Suprapubic skin (tissue), 4 donors: ENCODE data around the gene TLCD5. TPM values are rescaled to one million over a fixed set of nuclear protein-coding genes. Genes with fewer than 3 reads are reported as not detected.
A peak's percentile ranks its signal among the peaks of the same experiment; 100 is the strongest.

Experiments used
- DNase-seq, 2 donors: peaks; one replicate each; pipeline ENCODE4 v3.0.0-alpha.2; 2019; ENCODE audit warnings: low spot score in 2 of 2
- H3K27ac ChIP-seq: fragments of 200-600 bp; sonication (generic); one replicate; pipeline ENCODE4 v1.5.1; 2019
- H3K27me3 ChIP-seq: fragments of 200-600 bp; sonication (generic); one replicate; pipeline ENCODE4 v1.5.1; 2019
- H3K36me3 ChIP-seq: fragments of 200-600 bp; sonication (generic); one replicate; pipeline ENCODE4 v1.5.1; 2019
- H3K4me1 ChIP-seq: fragments of 200-600 bp; sonication (generic); one replicate; pipeline ENCODE4 v1.5.1; 2019
- H3K4me3 ChIP-seq: fragments of 200-600 bp; sonication (generic); one replicate; pipeline ENCODE4 v1.5.1; 2019; ENCODE audit warnings: mild to moderate bottlenecking
- H3K9me3 ChIP-seq: fragments of 200-600 bp; sonication (generic); one replicate; pipeline ENCODE4 v1.5.1; 2019
- CTCF ChIP-seq, 2 donors: fragments of 200-600 bp in 1 of 2; fragments of 450-650 bp in 1 of 2; sonication (generic) in 1 of 2; IDR thresholded peaks; one replicate each; pipeline ENCODE4 v1.5.1; 2016 to 2019; ENCODE audit warnings: antibody characterized with exemption in 2 of 2, mild to moderate bottlenecking in 1 of 2, moderate library complexity in 1 of 2
- EP300 ChIP-seq: sonication (generic); formaldehyde crosslinking; IDR thresholded peaks from one replicate; pipeline ENCODE4 v1.6.1; 2017; ENCODE audit warnings: antibody characterized with exemption
- POLR2A ChIP-seq, 2 donors: fragments of 450-650 bp; IDR thresholded peaks; one replicate each; pipeline ENCODE4 v1.6.1; 2017; ENCODE audit warnings: antibody characterized with exemption in 2 of 2, mild to moderate bottlenecking in 2 of 2, moderate library complexity in 2 of 2
- POLR2AphosphoS5 ChIP-seq, 3 donors: sonication (generic); formaldehyde crosslinking; IDR thresholded peaks; one replicate each; pipeline ENCODE4 v1.6.1; 2017; ENCODE audit warnings: antibody characterized with exemption in 3 of 3
- WGBS: methylation state at CpG from one replicate; pipeline ENCODE4 v1.1.5; 2018; 5-methylcytosine and 5-hydroxymethylcytosine counted together
- total RNA-seq, 4 donors: library from RNA; depleted of rRNA; stranded (reverse); fragments of >200 nt; gene quantifications; one replicate each; pipeline ENCODE4 v1.1.0, GENCODE V29; 2016

The TLCD5 gene
- total RNA-seq, 4 donors from 2014 or later: 0.83 to 2.3 (median 1.5) TPM

DNA sequence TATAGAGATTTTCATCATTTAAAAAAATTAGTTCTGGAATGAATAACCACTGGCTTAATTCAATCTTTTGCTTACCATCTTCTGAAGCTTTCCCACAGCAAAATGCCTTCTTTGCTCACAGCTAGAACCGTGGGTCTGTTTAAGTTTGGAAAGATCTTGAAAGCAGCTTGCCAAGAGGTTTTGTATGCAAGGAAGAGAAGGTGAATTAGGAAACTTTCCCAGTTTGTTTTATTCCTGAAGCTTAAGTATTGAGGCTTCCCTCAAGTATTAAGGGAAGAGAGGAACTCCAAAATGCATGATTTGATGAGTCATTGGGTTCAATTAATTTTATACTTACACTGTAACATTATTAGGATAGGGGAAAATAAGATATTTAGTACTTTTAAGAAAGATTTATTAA is 9.2 kb downstream of the TLCD5 start:
- H3K27ac ChIP-seq: no peak overlapping the region
- WGBS: 19% methylated on average over 1 of the region's 1 CpG
- no peak for TF ChIP-seq POLR2AphosphoS5 (IDR thresholded peaks at IDR 0.05)
- TF ChIP-seq CTCF (IDR thresholded peaks at IDR 0.05): no peak
- no peak for TF ChIP-seq POLR2A (IDR thresholded peaks at IDR 0.05)
- TF ChIP-seq EP300: no peak
- H3K36me3 ChIP-seq: peaks cover 6% of the 10 kb centered on the region
- no peak overlapping the region for H3K4me3 ChIP-seq
- no peaks in the 10 kb centered on the region for H3K27me3 ChIP-seq
- H3K4me1 ChIP-seq: peaks cover 41% of the 10 kb centered on the region
- DNase-seq: no peak
- H3K9me3 ChIP-seq: no peaks in the 10 kb centered on the region

- H3K36me3 ChIP-seq: peaks cover 6% of the 10 kb centered on the region
- H3K9me3 ChIP-seq: no peaks in the 10 kb centered on the region
- WGBS: 0% methylated on average over 8 of the region's 8 CpGs
- DNase-seq: peak in 1 of 2 donors; percentile 80
- H3K27ac ChIP-seq: peak overlapping the region; percentile 99
- peak overlapping the region; percentile 86 for H3K4me3 ChIP-seq
- no peaks in the 10 kb centered on the region for H3K27me3 ChIP-seq
- TF ChIP-seq POLR2A (IDR thresholded peaks at IDR 0.05): peak in 1 of 2 donors; percentile 36
- TF ChIP-seq CTCF (IDR thresholded peaks at IDR 0.05): peak; percentile 36 to 62
- no peak for TF ChIP-seq EP300
- peak in 2 of 3 donors; percentile 50 to 85 for TF ChIP-seq POLR2AphosphoS5 (IDR thresholded peaks at IDR 0.05)
- H3K4me1 ChIP-seq: peaks cover 45% of the 10 kb centered on the region
These were observed 9.9 kb downstream of the TLCD5 start for GRCh38 chr11:120334894-120335462.

DNA sequence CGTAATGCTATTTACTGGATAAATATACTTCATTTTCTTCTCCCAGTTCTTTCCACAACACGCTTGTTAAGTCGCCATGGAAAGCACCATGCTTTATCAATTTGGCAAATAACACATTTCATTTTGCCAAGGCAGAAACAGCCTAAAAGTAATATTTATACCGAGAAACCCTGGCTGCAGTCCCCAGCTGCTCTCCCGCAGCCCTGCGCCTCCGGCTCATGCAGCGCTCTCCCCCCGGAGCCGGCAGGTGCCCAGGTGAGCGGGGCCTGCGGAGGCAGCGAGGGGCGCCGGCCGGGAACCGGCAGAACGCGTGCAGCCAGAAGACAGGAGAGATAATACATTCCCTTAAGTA is 10.4 kb downstream of the TLCD5 start:
- Histone ChIP-seq H3K9me3 (no peaks in the 10 kb centered on the region), H3K27me3 (no peaks in the 10 kb centered on the region), H3K36me3 (peaks cover under 1% of the 10 kb centered on the region), H3K4me1 (peaks cover 51% of the 10 kb centered on the region), H3K27ac (peak overlapping the region; percentile 99), H3K4me3 (peak overlapping the region; percentile 86)
- DNase-seq: no peak
- no peak for TF ChIP-seq EP300
- no peak for TF ChIP-seq CTCF (IDR thresholded peaks at IDR 0.05)
- no peak for TF ChIP-seq POLR2A (IDR thresholded peaks at IDR 0.05)
- TF ChIP-seq POLR2AphosphoS5 (IDR thresholded peaks at IDR 0.05): no peak
- under 1% methylated on average over 19 of the region's 19 CpGs for WGBS

DNA sequence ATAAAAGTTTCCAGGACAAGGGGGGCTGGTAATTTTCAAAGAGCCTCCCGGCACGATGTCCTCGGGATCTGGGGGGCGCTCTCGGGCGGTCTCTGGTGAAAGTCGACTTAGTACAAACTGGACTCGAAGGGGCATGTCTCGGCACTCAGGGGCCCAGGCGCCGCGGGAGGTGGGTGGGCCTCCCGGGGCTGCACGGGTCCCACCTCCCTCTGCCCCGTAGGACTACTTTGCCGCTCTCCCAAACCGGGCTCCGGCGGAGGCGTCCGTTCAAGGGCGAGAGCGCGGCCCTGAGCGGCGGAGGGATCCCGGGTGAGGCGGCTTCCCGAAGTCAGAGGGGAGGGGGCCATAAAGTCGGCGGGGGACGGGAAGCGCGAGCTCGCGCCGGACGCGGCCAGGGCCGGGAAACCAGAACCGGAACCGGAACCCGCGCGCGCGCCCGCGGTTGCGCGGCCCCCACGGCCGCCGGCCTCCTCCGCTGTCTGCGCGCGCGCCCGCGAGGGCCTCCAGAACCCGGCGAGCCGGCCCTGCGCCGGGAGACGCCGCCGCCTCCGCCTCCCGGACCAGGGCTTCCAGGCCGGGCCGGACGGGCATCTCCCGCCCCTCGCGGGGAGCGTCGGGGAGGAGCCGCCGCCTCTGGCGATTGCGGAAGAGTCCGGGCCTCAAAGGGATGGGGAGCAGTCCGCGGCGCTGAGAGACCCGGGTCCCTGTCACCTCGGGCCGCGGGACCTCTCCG is 11.0 kb downstream of the TLCD5 start, which contains the start of gene ARHGEF12:
Gene ARHGEF12 (plus strand): TSS at position 506 of the 733 bp plus-strand sequence. CDS start 831 bp downstream, outside the sequence.
- DNase-seq: peak; percentile 96 to 97
- Histone ChIP-seq H3K36me3 (no peaks in the 10 kb centered on the region), H3K4me3 (peak within 1 kb of the TSS; percentile 86), H3K9me3 (no peaks in the 10 kb centered on the region), H3K4me1 (peaks cover 56% of the 10 kb centered on the region), H3K27me3 (no peaks in the 10 kb centered on the region), H3K27ac (peak within 1 kb of the TSS; percentile 99)
- WGBS: 0% methylated on average over 7 of the region's 92 CpGs
- peak in 1 of 3 donors; percentile 92 for TF ChIP-seq POLR2AphosphoS5 (IDR thresholded peaks at IDR 0.05)
- TF ChIP-seq POLR2A (IDR thresholded peaks at IDR 0.05): peak; percentile 61 to 82
- TF ChIP-seq CTCF (IDR thresholded peaks at IDR 0.05): no peak

DNA sequence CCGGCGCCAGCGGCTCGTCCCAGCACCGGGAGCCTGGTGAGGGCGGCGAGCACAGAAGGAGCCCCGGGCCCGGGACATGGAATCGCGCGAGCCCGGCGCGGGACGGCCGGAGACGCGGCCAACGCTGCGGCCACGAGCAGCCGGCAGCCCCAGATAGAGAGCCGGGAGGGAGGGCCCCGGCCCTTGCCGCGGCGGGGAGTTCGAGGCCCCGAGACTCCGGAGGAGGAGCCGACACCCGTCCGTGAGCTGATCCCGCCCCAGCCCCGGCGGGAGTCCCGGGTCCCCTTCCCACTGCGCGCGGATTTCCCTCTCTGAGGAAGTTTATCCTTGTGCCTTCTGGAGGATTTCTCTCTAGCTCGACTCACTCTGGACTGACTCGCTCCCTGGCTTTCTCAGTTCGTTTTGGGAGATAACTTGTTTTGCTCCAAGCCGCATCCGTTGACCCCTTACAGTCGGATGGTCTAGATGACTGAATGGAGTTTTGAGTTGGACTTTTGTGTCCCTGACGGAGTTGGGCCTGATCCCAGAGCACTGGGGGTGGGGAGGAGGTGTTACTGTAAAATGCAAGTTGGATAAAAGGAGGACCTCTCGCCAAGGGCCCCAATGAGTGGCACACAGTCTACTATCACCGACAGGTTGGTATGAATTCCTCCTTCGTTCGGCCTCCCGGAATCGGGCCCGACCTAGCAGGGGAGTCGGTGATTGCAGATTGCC is 11.7 kb downstream of the TLCD5 start:
- peaks cover 58% of the 10 kb centered on the region for H3K4me1 ChIP-seq
- peak in 1 of 2 donors; percentile 84 for DNase-seq

More for the DNA sequence above, 11.7 kb downstream of the TLCD5 start:
- TF ChIP-seq POLR2A (IDR thresholded peaks at IDR 0.05) (peak in 1 of 2 donors; percentile 49), EP300 (no peak), POLR2AphosphoS5 (IDR thresholded peaks at IDR 0.05) (no peak)
- WGBS: 1% methylated on average over 42 of the region's 56 CpGs
- Histone ChIP-seq H3K9me3 (no peaks in the 10 kb centered on the region), H3K36me3 (no peaks in the 10 kb centered on the region), H3K27me3 (no peaks in the 10 kb centered on the region), H3K27ac (peak overlapping the region; percentile 99), H3K4me3 (peak overlapping the region; percentile 86)
